OCI-LY1 (cell line): ENCODE results near the gene MTERF4.

Experiments
- H2AFZ ChIP-seq: fragments of 200-600 bp; sonication (generic), shearing (Covaris generic); 2 replicates; pipeline ENCODE4 v1.6.0; 2014; ENCODE audit warnings: antibody characterized with exemption, mild to moderate bottlenecking, low read length
- H3F3A ChIP-seq: fragments of 200-600 bp; sonication (generic), shearing (Covaris generic); 2 replicates; pipeline ENCODE4 v1.6.0; 2014; ENCODE audit warnings: mild to moderate bottlenecking, antibody characterized with exemption, low read length, moderate library complexity; ENCODE audit not compliant: insufficient read depth
- H3K27ac ChIP-seq: fragments of 200-600 bp; sonication (generic); 2 replicates; pipeline ENCODE4 v1.5.1; 2014; ENCODE audit warnings: low read length, mixed run types, mild to moderate bottlenecking, low read depth; ENCODE audit not compliant: poor library complexity, severe bottlenecking
- H3K27me3 ChIP-seq: fragments of 200-600 bp; sonication (generic); 2 replicates; pipeline ENCODE4 v1.6.0; 2014; ENCODE audit warnings: antibody characterized with exemption, mild to moderate bottlenecking, low read length, moderate library complexity; ENCODE audit not compliant: insufficient read depth
- H3K36me3 ChIP-seq: fragments of 200-600 bp; sonication (generic); 2 replicates; pipeline ENCODE4 v1.6.1; 2014; ENCODE audit warnings: mild to moderate bottlenecking, antibody characterized with exemption, low read length, moderate library complexity, mixed read lengths; ENCODE audit not compliant: insufficient read depth
- H3K4me1 ChIP-seq: fragments of 200-600 bp; sonication (generic); 2 replicates; pipeline ENCODE4 v1.5.1; 2014; ENCODE audit warnings: mild to moderate bottlenecking, low read length, moderate library complexity; ENCODE audit not compliant: insufficient read depth, severe bottlenecking
- H3K4me2 ChIP-seq: fragments of 200-600 bp; sonication (generic), shearing (Covaris generic); 2 replicates; pipeline ENCODE4 v1.6.1; 2014; ENCODE audit warnings: low read length
- H3K4me3 ChIP-seq: fragments of 200-600 bp; sonication (generic); 2 replicates; pipeline ENCODE4 v1.5.1; 2014; ENCODE audit warnings: low read length, low read depth, mild to moderate bottlenecking, mixed read lengths; ENCODE audit not compliant: poor library complexity, severe bottlenecking
- H3K79me2 ChIP-seq: fragments of 200-600 bp; shearing (Covaris generic); 2 replicates; pipeline ENCODE4 v1.6.1; 2016; ENCODE audit warnings: mixed run types, low read length, mixed read lengths; ENCODE audit not compliant: insufficient read depth
- H3K9ac ChIP-seq: fragments of 200-600 bp; sonication (generic), shearing (Covaris generic); 2 replicates; pipeline ENCODE4 v1.6.1; 2014; ENCODE audit warnings: mild to moderate bottlenecking, low read length, mixed read lengths
- H3K9me2 ChIP-seq: fragments of 200-600 bp; sonication (generic), shearing (Covaris generic); 2 replicates; pipeline ENCODE4 v1.6.1; 2014; ENCODE audit warnings: low read depth, mild to moderate bottlenecking, low read length, mixed read lengths
- H3K9me3 ChIP-seq: fragments of 200-600 bp; shearing (Covaris generic); 2 replicates; pipeline ENCODE4 v1.6.1; 2014; ENCODE audit warnings: low read length, mixed read lengths
- H4K20me1 ChIP-seq: fragments of 200-600 bp; sonication (generic), shearing (Covaris generic); 2 replicates; pipeline ENCODE4 v1.6.0; 2016; ENCODE audit warnings: mild to moderate bottlenecking, low read length; ENCODE audit not compliant: insufficient read depth
- EZH2 ChIP-seq: fragments of 200-600 bp; sonication (generic), shearing (Covaris generic); IDR thresholded peaks from 2 replicates; pipeline ENCODE4 v1.8.0; 2017; ENCODE audit warnings: borderline replicate concordance, mixed run types, mild to moderate bottlenecking, antibody characterized with exemption, low read length, moderate library complexity, mixed read lengths
- TF ChIP-seq, protein P1 (sequence below): fragments of 200-600 bp; sonication (generic), shearing (Covaris generic); IDR thresholded peaks from 2 replicates; pipeline ENCODE4 v1.5.1; 2017; ENCODE audit warnings: mild to moderate bottlenecking, antibody characterized with exemption, low read length, moderate library complexity, mixed read lengths

MTERF4 gene

DNA sequence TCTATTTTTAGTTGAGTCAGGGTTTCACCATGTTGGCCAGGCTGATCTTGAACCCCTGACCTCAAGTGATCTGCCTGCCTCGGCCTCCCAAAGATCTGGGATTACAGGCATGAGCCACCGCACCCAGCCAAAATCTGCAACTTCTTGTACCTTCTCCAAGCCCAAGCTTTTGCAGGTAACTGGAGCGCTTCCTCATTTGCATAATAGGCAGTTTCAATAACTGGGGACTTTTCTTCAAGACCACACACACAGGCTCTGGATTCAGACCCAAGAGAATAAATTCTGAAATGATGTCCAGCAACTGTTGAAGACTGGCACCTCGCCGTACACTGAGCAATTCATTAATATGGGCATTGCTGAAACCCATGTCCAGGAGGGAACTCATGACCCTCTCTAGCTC, 2.8 kb downstream of the MTERF4 start:
- no peaks in the 10 kb centered on the region for H3K9me2 ChIP-seq
- H2AFZ ChIP-seq: no peak overlapping the region
- H3K4me1 ChIP-seq: peaks cover 39% of the 10 kb centered on the region
- H3K9ac ChIP-seq: no peak overlapping the region
- H4K20me1 ChIP-seq: no peaks in the 10 kb centered on the region
- peak overlapping the region; percentile 21; the same call in 1 of the 2 replicates for H3K4me2 ChIP-seq
- TF ChIP-seq, protein P1, sequence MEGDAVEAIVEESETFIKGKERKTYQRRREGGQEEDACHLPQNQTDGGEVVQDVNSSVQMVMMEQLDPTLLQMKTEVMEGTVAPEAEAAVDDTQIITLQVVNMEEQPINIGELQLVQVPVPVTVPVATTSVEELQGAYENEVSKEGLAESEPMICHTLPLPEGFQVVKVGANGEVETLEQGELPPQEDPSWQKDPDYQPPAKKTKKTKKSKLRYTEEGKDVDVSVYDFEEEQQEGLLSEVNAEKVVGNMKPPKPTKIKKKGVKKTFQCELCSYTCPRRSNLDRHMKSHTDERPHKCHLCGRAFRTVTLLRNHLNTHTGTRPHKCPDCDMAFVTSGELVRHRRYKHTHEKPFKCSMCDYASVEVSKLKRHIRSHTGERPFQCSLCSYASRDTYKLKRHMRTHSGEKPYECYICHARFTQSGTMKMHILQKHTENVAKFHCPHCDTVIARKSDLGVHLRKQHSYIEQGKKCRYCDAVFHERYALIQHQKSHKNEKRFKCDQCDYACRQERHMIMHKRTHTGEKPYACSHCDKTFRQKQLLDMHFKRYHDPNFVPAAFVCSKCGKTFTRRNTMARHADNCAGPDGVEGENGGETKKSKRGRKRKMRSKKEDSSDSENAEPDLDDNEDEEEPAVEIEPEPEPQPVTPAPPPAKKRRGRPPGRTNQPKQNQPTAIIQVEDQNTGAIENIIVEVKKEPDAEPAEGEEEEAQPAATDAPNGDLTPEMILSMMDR: no peak
- no peak for TF ChIP-seq EZH2
- peaks cover 18% of the 10 kb centered on the region for H3K79me2 ChIP-seq
- H3K27ac ChIP-seq: peak overlapping the region; percentile 3
- peaks cover 63% of the 10 kb centered on the region for H3K36me3 ChIP-seq
- H3F3A ChIP-seq: no peaks in the 10 kb centered on the region
- no peaks in the 10 kb centered on the region for H3K27me3 ChIP-seq
- no peak overlapping the region for H3K4me3 ChIP-seq
- H3K9me3 ChIP-seq: no peaks in the 10 kb centered on the region

DNA sequence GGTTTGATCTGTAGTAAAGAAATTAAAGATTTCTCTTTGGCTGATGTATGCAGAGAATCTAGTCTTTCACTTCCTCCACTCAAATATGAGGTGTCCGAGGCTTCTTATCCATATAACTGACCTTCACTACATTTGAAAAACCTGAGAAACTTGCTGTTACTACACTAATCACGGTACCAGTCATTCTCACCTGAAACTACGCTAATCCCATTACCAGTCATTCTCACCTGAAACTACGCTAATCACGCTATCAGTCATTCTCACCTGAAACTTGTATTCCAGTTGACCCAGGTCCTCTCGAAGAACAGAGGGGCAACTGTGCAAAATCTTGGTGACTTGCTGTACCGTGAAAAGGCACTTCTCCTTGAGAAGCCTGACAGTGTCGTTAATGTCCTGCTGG, 5.1 kb downstream of the MTERF4 start:
- Histone ChIP-seq H3F3A (no peaks in the 10 kb centered on the region), H3K36me3 (peaks cover 85% of the 10 kb centered on the region), H3K9me2 (no peaks in the 10 kb centered on the region), H3K9me3 (no peaks in the 10 kb centered on the region), H3K27me3 (no peaks in the 10 kb centered on the region), H2AFZ (no peak overlapping the region), H3K4me1 (peaks cover 25% of the 10 kb centered on the region), H3K27ac (no peak overlapping the region), H3K9ac (no peak overlapping the region), H3K4me2 (no peak overlapping the region), H4K20me1 (no peaks in the 10 kb centered on the region), H3K79me2 (peaks cover 10% of the 10 kb centered on the region), H3K4me3 (no peak overlapping the region)
- TF ChIP-seq EZH2: no peak
- TF ChIP-seq, protein P1: no peak

DNA sequence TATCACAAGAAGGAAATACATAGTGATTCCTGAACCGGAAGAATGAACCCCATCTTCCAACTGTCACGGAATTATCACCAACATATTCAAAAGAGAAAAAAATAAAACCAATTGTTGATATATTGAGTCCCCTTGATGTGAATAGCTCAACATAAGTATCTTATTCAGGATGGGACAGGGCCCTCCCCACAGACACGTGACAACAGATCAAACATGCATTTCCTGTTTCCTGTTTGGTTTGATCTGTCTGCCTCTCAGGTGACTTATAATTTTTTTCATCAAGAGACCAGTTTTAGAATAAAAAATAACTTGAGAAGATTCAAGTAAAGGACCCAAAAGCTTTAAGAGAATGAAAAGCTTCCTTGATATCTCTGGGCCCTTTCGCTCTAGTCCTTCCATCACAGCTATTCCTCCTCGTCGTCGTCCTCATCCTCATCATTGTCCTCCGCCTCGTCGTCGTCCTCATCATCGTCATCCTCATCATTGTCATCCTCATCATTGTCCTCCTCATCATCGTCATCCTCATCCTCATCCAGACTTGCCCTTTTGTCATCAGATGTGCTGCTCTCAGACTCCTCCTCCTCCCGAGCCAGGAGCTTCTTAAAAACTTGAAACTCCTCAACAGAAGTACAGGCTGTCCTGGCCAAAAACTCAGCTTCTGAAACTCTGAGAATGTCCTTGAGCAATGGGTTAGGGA, 6.3 kb downstream of the MTERF4 start:
- Histone ChIP-seq H3K79me2 (peaks cover 10% of the 10 kb centered on the region), H3K9me2 (no peaks in the 10 kb centered on the region), H3K9ac (no peak overlapping the region), H3K27me3 (no peaks in the 10 kb centered on the region), H4K20me1 (no peaks in the 10 kb centered on the region), H3K36me3 (peaks cover 96% of the 10 kb centered on the region), H3K9me3 (no peaks in the 10 kb centered on the region), H3K4me1 (peaks cover 18% of the 10 kb centered on the region), H3K4me3 (no peak overlapping the region), H3K4me2 (no peak overlapping the region), H3F3A (no peaks in the 10 kb centered on the region), H2AFZ (no peak overlapping the region), H3K27ac (no peak overlapping the region)
- TF ChIP-seq EZH2: no peak
- TF ChIP-seq, protein P1: no peak
